Measurements from ENCODE around the gene ARFGEF3. TPM values are rescaled to one million over a fixed set of nuclear protein-coding genes. Genes with fewer than 3 reads are reported as not detected.

The ARFGEF3 gene
- total RNA-seq, 1 experiment from 2014 or later, result 7.0 TPM

DNA sequence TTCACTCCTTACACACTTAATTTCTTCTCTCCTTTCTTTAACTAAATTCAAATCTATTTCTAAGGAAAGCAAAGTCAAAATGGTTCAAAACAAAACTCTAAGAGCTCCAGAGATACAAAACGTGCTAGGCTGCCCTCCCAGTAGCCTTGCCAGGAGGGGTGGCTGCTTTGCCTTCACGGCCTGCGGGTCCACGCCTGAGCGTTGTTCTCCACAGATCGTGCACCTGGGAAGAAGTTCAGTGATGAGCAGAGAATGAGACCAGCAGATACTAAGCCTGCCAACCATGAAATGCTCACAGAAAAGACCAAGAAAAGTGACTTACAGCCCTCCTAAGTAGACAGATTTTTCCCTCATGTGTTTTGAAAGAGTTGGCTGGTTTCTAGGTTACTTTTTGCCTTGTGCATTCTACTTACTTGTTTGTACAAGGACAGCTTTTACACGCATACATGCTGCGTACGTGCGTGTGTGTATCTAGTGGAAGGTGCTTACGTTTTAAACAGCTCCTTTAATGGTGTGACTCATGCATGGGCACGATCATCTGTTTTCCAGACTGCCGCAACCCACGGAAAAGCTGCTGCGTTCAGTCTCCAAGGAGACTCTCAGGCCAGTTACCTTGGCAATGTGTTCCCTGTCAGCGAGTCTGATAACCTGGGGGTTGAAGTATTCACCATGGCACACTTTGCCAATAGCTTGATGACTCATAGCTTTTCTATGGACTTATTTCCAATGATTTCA is 88.9 kb downstream of the ARFGEF3 start:
- H3K27me3 ChIP-seq (ENCODE audit: control insufficient read depth, insufficient read depth, low read length), result no peaks in the 10 kb centered on the region
- H3K4me3 ChIP-seq (ENCODE audit: insufficient read depth, low read depth, low read length), result no peak overlapping the region
- DNase-seq, result no peak
- peaks cover under 1% of the 10 kb centered on the region for H3K36me3 ChIP-seq (replicated peaks; ENCODE audit: control insufficient read depth, insufficient read depth, low read length)

DNA sequence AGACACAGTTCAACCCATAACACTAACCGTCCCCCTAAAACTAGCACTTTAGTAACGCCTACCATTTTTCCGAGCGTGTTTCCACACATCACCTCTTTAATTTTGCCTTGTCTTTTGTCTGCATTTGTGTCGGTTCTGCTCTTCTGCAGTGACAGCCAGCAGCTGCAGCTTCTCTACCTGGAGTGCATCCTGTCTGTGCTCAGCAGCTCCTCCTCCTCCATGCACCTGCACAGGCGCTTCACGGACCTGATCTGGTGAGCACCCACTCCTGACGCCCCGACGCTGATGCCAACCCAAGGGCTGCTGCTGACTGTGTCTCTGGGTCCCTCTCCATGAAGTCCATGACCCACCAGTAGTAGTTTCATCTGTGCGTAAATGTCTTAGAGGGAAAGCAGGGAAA is 92.0 kb downstream of the ARFGEF3 start:
- no peaks in the 10 kb centered on the region for H3K27me3 ChIP-seq (ENCODE audit: control insufficient read depth, insufficient read depth, low read length)

DNA sequence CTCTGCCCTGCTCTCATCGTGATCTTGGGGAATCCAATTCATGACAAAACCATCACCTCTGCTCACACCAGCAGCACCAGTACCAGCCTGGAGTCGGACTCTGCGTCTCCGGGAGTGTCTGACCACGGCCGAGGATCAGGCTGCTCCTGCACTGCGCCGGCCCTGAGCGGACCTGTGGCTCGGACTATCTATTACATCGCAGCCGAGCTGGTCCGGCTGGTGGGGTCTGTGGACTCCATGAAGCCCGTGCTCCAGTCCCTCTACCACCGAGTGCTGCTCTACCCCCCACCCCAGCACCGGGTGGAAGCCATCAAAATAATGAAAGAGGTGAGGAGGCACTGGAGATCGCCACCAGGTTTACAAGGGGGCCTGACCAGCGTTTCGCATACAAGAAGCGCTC is 93.7 kb downstream of the ARFGEF3 start:
- no peaks in the 10 kb centered on the region for H3K27me3 ChIP-seq (ENCODE audit: control insufficient read depth, insufficient read depth, low read length)
- peaks cover 1% of the 10 kb centered on the region for H3K36me3 ChIP-seq (replicated peaks; ENCODE audit: control insufficient read depth, insufficient read depth, low read length)

More for the DNA sequence above, 92.0 kb downstream of the ARFGEF3 start:
- Histone ChIP-seq H3K4me3 (ENCODE audit: insufficient read depth, low read depth, low read length) (no peak overlapping the region), H3K36me3 (replicated peaks; ENCODE audit: control insufficient read depth, insufficient read depth, low read length) (peaks cover 1% of the 10 kb centered on the region)
- no peak for DNase-seq

DNA sequence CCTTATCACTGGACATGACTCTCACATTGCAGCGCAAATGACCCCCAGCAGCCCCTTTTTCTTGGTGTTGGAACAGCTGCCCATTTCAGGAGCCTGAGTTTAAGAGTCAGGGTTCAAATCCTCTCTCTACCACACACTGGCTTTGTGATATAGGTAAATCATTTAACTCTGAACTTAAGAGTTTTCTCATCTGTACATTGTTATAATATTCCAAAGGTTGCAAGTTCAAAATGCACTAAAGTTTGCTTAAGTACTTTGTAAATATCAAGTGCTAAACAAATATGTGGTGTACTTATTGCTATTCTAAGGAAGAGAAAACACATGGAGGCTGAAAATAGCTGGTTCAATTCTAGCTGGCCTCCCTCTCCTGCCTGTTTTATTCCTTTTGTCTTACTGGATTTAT is 95.9 kb downstream of the ARFGEF3 start:
- Histone ChIP-seq H3K27me3 (ENCODE audit: control insufficient read depth, insufficient read depth, low read length) (no peaks in the 10 kb centered on the region), H3K36me3 (replicated peaks; ENCODE audit: control insufficient read depth, insufficient read depth, low read length) (peaks cover 1% of the 10 kb centered on the region), H3K4me3 (ENCODE audit: insufficient read depth, low read depth, low read length) (no peak overlapping the region)
- no peak for DNase-seq

More for the DNA sequence above, 93.7 kb downstream of the ARFGEF3 start:
- DNase-seq, result no peak
- no peak overlapping the region for H3K4me3 ChIP-seq (ENCODE audit: insufficient read depth, low read depth, low read length)

DNA sequence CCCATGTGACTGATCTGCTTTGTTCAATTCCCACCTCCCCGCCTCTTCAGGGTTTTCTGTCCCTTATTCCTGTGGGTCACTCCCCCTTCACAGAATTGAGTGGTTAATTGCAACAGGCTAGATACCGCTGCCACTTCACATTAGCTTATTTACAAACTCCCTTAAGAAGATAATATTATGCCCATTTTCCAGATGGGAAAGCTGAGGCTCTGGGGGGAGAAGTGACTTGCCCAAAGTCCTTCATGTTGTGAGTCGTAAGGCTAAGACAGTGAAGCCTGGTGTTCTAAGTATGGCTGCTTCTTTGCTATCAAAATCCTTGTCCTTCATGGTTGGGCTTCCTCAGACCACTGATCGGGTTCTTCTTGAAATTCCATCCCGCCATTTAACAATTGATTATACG is 96.5 kb downstream of the ARFGEF3 start:
- H3K4me3 ChIP-seq (ENCODE audit: insufficient read depth, low read depth, low read length), result no peak overlapping the region
- DNase-seq, result no peak
- no peaks in the 10 kb centered on the region for H3K27me3 ChIP-seq (ENCODE audit: control insufficient read depth, insufficient read depth, low read length)
- H3K36me3 ChIP-seq (replicated peaks; ENCODE audit: control insufficient read depth, insufficient read depth, low read length), result peaks cover 2% of the 10 kb centered on the region

DNA sequence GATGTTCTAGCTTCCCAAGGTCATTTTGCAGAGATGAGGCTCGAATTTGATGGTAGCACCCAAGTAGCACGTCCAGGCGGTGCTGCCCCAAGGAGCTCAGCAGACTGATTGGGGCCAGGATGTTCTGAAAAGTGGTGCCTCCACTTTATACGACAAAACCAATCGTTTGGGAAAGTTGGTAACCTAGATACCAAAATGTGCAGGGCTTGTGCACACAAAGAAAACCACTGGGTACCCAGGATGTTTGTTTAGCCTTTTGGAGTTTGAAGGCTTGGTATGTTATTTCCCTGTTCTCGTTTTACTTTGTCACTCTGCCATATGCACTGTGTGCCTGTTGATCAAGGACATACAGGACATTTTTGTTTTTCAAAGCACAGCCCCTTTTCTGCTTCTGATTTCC is 97.3 kb downstream of the ARFGEF3 start:
- Histone ChIP-seq H3K4me3 (ENCODE audit: insufficient read depth, low read depth, low read length) (no peak overlapping the region), H3K27me3 (ENCODE audit: control insufficient read depth, insufficient read depth, low read length) (no peaks in the 10 kb centered on the region), H3K36me3 (replicated peaks; ENCODE audit: control insufficient read depth, insufficient read depth, low read length) (peaks cover 2% of the 10 kb centered on the region)
- DNase-seq, result no peak

DNA sequence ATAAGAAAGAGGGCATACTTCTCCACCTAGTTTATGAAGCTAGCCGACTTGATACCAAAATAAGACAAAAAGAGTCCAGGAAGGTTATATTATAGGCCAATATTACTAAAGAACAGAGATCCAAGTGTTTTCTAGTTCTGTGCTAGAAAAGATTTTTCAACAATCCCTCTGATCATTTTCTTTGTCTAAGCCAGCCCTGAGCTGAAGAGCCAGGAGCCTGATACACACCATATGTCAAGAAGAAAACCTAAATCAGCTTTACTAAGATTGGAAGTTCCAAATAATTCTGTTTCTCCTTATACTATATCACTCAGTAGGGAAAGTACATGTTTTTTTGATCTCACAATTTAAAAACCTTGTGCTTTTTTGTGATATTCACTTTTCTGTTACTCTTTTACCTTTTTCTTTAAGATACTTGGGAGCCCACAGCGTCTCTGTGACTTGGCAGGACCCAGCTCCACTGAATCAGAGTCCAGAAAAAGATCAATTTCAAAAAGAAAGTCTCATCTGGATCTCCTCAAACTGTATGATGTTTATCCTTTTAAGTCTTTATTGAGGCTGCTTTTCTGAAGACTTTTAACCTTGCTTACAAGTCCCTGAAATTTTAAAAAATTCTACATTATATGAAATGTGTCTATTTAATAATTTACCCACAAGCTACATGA is 99.5 kb downstream of the ARFGEF3 start:
- H3K27me3 ChIP-seq (ENCODE audit: control insufficient read depth, insufficient read depth, low read length), result no peaks in the 10 kb centered on the region
- DNase-seq, result no peak
- peaks cover 1% of the 10 kb centered on the region for H3K36me3 ChIP-seq (replicated peaks; ENCODE audit: control insufficient read depth, insufficient read depth, low read length)
- H3K4me3 ChIP-seq (ENCODE audit: insufficient read depth, low read depth, low read length), result no peak overlapping the region

DNA sequence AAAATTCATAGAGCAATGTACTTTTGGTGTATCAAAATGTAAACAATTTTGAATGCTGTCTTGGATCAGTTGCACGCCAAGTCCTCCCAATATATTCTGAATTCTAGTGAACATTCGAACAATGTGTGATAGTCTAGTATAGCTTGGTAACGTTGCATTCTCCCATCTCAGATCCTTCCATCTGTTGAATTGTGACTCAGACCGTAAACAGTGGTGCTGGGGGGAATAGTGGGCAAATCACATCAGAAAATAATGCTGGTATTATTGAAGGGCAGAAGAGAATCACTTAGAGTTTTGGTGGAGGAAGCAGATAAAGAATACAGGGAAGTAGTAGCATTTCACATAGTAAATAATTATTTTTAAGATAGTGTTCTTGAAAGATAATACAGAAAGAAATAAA is 102.2 kb downstream of the ARFGEF3 start:
- peaks cover 1% of the 10 kb centered on the region for H3K36me3 ChIP-seq (replicated peaks; ENCODE audit: control insufficient read depth, insufficient read depth, low read length)
- DNase-seq, result no peak
- H3K4me3 ChIP-seq (ENCODE audit: insufficient read depth, low read depth, low read length), result no peak overlapping the region
- H3K27me3 ChIP-seq (ENCODE audit: control insufficient read depth, insufficient read depth, low read length), result no peaks in the 10 kb centered on the region

DNA sequence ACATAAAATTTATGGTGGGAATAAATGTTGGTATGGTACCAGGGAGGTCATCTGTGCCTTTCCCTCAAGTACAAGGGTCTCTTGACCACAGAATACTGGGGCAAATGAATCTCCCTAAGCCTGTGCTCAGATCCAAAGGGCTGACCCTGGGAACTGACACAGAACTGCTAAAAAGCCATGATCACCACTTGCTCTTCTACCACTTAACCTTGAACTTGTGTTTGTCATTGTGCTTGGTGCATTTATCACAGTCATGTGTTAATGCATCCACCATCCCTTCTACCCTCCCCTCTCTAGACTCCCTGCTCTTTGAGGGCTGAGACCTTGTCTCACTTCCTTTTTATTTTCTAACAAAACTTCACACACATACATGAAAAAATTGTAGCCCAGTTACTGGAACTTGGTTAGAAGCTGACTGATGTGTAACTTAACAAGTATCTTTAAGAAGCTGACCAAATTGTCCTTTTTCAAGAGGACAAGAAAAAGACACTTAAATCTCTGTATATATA is 102.7 kb downstream of the ARFGEF3 start:
- no peaks in the 10 kb centered on the region for H3K27me3 ChIP-seq (ENCODE audit: control insufficient read depth, insufficient read depth, low read length)

DNA sequence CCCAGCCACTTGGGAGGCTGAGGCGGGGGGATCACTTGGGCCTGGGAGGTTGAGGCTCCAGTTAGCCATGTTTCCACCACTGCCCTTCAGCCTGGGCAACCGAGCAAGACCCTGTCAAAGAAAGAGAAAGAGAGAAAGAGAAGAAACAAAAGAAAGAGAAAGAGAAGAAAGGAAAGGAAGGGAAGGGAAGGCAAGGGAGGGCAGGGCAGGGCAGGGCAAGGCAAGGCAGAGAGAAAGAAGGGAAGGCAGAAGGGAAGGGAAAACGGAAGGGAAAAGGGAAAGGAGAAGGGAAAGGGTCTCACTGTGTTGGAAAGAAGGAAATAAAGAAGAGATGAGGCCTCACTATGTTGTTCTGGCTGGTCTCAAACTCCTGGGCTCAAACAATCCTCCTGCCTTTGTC is 104.4 kb downstream of the ARFGEF3 start:
- no peak for DNase-seq
- H3K27me3 ChIP-seq (ENCODE audit: control insufficient read depth, insufficient read depth, low read length), result no peaks in the 10 kb centered on the region
- H3K36me3 ChIP-seq (replicated peaks; ENCODE audit: control insufficient read depth, insufficient read depth, low read length), result peaks cover 1% of the 10 kb centered on the region
- H3K4me3 ChIP-seq (ENCODE audit: insufficient read depth, low read depth, low read length), result no peak overlapping the region

More for the DNA sequence above, 102.7 kb downstream of the ARFGEF3 start:
- no peak for DNase-seq
- H3K4me3 ChIP-seq (ENCODE audit: insufficient read depth, low read depth, low read length), result no peak overlapping the region
- H3K36me3 ChIP-seq (replicated peaks; ENCODE audit: control insufficient read depth, insufficient read depth, low read length), result peaks cover 1% of the 10 kb centered on the region

DNA sequence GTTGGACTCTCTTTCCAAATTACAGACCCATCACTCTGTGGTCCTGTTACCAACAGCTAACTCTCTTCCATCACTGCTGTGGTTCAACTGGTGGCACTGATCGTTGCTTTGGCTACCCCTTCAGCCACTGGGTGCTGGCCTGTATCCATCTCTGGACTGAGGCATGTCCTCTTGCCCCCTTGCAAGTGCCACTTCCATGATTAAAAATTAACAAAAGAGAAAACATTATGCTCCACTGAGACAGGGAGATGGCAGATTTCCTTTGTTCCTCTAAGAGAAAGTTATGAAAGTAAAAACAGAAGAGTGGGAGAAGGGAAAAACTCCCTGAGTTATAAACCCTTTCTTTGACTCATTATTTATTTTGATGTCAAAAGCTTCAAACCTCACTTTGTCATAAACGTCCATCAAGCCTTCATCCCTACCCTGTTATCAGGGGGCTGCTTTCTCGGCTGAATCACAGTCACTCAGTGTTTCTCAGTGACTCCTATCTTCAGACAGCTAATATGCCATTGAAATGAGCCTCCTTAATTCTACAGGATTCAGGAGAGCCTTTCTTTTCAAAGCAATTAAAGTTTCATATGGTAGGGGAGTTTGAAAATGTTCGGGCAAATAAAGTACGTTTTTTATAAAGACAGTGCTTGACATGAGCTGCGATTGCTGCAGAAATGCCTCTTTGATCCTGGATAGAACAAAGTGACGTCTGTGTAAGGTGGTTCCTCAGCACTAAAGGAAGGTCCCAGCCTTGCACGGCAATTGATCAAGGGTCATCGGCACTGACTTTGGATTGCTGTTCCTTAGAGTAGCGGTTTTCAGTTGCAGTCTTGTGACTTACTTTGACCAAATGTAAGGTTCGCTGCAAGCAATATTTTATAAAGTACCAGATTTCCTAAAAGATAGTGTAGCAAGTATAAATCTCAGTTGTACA is 106.5 kb downstream of the ARFGEF3 start:
- Histone ChIP-seq H3K36me3 (replicated peaks; ENCODE audit: control insufficient read depth, insufficient read depth, low read length) (no peaks in the 10 kb centered on the region; the same call in 1 of the 2 replicates), H3K4me3 (ENCODE audit: insufficient read depth, low read depth, low read length) (no peak overlapping the region), H3K27me3 (ENCODE audit: control insufficient read depth, insufficient read depth, low read length) (no peaks in the 10 kb centered on the region)
- no peak for DNase-seq

DNA sequence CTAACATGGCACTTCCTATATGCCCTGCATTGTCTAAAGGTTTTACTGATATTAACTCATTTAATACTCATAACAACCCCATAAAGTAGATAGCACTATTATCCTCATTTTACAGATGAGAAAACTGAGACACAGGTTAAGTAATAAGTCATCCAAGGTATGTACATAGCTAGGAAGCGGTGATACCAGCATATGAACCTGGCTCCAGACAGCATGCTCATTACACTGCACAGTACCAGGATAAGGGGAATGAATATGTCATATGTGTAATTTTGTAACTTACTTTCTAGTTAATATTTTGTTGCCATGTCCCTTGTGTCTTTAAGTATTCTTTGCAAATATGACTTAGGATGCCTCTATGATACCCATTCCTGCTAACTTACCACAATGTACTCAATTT is 109.7 kb downstream of the ARFGEF3 start:
- Histone ChIP-seq H3K4me3 (ENCODE audit: insufficient read depth, low read depth, low read length) (no peak overlapping the region), H3K36me3 (replicated peaks; ENCODE audit: control insufficient read depth, insufficient read depth, low read length) (no peaks in the 10 kb centered on the region), H3K27me3 (ENCODE audit: control insufficient read depth, insufficient read depth, low read length) (no peaks in the 10 kb centered on the region)
- no peak for DNase-seq

DNA sequence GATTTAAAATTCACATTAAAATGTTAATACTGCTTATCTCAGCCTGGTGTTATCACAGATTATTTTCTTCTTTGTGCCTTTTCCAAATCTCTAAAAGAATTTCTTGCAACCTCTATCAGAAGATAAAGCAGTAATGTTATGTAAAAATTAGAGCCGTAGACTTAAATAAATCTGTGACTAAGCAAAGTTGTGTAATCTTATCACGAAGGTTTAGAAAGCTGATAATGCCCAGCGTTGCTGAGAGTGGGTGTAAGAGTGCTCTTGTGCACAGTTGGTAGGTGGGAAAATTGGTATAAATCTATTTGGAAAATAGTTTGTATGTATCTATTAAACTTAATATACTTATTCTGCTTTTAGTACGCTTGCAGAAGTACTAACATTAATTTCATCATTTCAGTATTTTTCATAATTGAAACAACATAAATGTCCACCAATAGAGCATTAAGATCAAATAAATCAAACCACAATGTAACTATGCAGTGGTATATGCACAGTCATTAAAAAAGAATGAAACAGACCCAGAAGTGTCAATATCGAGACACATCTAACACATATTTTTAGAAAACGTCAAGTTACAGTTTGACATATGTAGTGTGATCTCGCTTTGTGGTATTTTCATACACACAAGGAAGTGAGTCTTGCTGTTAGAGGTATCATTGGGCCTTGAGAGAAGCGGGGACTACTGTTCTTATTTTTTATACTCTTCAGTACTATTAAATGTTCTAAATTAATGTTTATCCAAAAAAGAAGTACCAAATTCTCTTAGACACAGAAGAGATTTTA is 111.0 kb downstream of the ARFGEF3 start:
- Histone ChIP-seq H3K4me3 (ENCODE audit: insufficient read depth, low read depth, low read length) (no peak overlapping the region), H3K27me3 (ENCODE audit: control insufficient read depth, insufficient read depth, low read length) (no peaks in the 10 kb centered on the region), H3K36me3 (replicated peaks; ENCODE audit: control insufficient read depth, insufficient read depth, low read length) (no peaks in the 10 kb centered on the region)
- no peak for DNase-seq

DNA sequence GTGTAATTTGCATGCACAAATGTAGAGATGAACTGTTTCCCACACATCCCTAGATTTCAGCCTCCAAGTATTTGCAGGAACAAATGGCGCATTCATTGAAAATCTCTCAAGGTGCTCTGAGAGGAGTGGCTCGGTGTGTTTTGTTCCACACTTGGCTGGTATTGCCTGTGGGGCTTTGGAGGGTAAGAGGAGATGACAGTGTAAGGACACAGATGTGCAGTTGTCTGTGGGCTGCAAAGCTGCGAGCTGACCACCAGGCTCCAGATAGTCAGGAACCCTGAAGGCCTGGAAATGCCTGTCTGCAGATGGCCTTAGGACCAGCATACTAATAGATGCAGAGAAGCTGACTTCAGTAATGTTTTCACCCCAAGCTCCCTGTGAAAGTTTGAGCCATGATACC is 114.2 kb downstream of the ARFGEF3 start:
- DNase-seq, result peak; percentile 38
- H3K27me3 ChIP-seq (ENCODE audit: control insufficient read depth, insufficient read depth, low read length), result no peaks in the 10 kb centered on the region
- H3K36me3 ChIP-seq (replicated peaks; ENCODE audit: control insufficient read depth, insufficient read depth, low read length), result peaks cover 4% of the 10 kb centered on the region
- no peak overlapping the region for H3K4me3 ChIP-seq (ENCODE audit: insufficient read depth, low read depth, low read length)
